HG02884 (cell line): Measurements from ENCODE around the gene ARHGDIA.
"Not testable (repeated sequence)": the region's sequence is repeated elsewhere in the genome, so short reads cannot be mapped to it uniquely, and the experiment has no call there.

Experiments used
- ATAC-seq: cut with Tn5 transposase; IDR thresholded peaks from one replicate; pipeline ENCODE4 v1.9.1; 2021; ENCODE audit warnings: mild to moderate bottlenecking, moderate library complexity; ENCODE audit not compliant: unreplicated experiment

ARHGDIA gene

DNA sequence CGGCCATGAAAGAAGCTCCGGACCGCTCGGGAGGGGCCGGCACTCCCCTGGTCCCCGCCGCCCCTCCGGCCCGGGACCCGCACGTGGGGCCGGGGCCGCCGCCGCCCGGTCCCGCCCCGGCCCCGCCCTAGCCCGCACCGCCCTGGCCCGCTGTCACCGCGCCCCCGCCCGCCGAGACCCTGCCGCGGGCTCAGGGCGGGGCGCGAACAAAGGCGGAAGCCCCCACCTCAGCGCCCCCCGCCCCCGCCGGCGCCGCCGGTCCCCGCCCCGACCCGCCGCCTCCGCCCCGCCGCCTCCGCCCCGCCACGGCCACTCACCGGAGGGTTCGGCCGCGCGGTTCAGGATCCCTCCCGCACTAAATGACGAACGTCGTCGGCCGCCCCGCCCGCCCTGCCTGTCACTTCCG, at the start of gene ARHGDIA:
Gene ARHGDIA, minus strand, starts transcription at position 357 of the 406 bp plus-strand sequence. CDS start 1,407 bp downstream, outside the sequence.
- ATAC-seq: no peak

DNA sequence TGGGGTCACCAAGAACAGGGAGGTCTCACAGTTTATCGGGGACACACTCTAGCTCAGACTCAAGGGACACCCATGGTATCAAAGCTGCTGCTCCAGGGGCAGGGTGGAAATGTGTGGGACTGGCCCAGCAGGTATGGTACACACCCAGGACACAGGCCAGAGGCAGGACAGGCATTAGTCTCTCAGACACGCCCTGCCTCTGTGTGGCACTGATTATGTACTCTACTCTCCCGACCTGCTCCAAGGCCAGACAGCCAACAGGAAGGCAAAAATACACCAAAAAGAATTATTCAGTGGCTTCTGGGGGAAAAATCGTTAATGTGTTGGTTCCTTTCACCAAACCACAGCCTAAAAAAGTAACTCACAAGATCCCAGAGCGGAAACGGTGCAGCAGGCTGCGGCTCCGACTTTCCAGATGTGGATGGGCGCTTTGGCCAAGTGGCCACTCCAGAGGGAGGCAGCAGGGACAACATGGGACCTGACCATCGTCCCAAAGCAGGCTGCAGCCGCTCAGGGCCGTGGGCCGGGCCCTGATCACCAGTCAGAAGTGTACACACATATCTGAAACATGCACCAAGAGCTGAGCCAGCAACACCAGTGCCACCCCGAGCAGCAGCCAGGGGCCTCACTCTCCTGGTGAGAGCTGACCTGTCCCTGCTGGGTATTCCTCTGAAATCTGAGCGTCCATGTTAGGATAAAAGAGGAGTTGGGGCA, 47.9 kb upstream of the ARHGDIA start:
- no peak for ATAC-seq

DNA sequence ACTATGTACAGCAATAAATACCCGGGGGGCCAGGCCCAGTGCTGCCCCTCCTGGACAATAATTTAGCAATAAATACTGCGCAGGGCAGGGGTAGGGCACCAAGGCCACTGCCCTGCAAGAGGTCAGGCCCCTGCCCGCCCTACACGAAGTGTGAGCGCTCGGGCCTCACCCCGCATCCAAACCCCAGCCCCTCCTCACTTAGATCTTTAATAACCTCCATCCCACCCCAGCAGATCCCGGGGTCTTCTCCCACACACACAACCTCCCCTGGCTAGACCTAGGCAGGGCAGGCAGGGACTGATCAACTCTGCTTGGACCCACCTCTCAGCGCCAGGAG, 47.2 kb upstream of the ARHGDIA start:
- not testable (repeated sequence) for ATAC-seq

DNA sequence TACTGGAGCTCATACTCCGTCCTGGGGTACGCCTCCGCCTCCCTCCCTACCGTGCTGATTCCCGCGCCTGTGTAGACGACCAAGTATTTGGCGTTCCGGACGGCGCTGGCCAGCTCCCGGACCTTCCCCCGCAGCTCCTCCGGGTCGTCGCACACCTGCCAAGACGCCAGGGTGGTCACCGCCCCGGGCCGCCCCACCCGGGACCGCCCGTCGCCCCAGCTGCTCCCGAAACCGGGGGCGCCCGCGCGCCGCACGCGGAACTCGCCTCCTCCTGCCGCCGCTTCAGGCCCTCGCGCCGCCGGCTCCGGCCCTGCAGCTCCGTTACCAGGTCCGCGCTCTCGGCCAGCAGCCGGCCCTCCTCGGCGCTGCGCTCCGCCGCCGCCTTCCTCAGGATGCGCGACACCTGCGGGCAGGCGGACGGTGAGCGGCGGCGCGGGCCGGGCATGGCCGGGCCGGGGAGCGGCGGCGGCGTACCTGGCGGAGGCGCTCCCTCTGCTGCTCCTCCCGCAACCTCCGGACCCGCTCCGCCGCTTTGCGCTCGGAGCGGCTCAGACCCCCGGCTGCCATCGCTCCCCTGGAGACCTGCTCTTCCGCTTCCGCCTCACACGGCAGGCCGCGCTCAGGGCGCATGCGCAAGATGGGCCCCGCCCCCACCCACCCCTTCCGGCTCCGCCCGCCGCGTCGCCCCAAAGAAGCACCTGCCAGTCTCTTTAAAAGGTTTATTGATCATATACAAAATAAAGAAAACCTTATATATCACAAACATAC, 46.6 kb upstream of the ARHGDIA start, which contains the start of gene SIRT7:
Gene SIRT7, minus strand, starts transcription at position 612 of the 768 bp plus-strand sequence. Its CDS starts 45 bp downstream, at position 567.
- no peak for ATAC-seq

DNA sequence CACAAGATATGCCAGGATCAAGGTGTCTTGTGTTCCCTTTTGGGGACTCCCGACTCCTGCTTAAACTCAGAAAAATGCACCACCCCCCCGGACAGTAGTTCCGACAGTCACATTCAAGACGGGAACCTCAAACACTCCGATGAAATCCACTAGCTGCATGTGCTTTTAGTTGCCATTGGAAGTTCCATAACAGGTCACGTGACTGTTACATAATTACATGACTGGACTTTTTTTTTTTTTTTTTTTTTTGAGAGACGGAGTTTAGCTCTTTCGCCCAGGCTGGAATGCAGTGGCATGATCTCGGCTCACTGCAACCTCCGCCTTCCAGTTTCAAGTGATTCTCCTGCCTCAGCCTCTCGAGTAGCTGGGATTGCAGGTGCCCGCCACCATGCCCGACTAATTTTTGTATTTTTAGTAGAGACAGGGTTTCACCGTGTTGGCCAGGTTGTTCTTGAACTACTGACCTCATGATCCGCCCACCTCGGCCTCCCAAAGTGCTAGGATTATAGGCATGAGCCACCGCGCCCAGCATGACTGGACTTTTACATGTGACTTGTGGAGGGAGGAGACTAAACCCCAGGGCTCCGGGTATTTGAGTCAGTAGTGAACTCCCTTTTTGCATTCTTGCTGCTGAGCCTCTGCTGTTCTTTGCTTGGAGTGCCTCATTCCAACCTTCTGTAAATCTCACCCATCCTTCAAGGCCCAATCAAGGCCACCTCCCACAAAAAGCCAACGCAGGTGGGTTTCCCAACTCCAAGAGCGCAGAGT, 45.3 kb upstream of the ARHGDIA start:
- no peak for ATAC-seq

DNA sequence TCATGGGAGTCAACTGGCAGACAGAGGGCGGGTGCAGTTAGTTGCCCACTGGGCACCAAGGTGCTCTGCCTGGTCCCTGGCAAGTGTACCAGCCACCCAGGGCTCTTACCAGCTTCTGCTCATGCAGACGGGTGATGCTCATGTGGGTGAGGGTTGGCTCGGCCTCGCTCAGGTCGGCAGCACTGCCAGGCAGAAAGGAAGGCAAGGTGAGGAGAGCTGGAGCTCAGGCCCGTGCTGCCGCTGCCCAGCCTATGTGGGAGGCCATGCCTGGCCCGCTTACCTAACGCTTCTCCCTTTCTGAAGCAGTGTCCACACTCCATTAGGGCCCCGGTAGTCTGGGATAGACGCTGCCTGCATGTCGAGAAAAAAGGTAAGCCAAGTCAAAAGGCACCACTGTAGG, 44.2 kb upstream of the ARHGDIA start:
- no peak for ATAC-seq

DNA sequence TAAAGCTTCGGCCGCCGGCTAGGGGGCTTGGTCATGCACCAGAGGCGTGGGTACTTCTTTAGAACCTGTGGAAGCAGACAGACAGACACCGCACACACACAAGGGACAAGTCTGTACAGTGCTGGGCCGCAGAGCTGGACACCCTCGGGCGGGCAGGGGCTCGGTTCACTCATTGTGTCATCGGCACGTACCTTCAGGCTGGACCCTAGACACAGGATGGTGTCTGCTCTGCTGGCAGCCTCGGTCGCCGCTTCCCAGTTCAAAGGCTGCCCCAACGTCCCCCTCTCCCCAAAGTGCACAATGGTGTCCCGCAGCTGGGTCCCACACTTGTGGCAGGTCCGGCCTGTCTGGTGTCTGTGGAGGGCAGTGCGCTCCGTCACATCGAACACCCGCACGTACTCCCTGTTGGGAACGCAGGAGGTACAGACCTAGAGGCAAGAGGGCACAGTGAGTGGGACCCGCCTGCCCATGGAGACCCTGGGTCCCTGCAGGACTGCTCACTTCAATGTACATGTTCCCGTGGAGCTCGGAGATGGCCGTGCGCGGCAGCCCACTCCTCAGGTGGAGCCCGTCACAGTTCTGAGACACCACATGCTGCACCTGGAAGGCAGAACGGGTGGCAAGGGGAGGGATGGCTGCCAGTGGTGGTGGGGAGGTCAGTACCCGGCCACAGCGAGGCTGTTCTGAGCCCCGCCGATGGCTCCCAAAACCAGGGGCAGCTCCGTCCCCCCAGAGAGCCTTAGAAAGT, 43.1 kb upstream of the ARHGDIA start:
- ATAC-seq: no peak

DNA sequence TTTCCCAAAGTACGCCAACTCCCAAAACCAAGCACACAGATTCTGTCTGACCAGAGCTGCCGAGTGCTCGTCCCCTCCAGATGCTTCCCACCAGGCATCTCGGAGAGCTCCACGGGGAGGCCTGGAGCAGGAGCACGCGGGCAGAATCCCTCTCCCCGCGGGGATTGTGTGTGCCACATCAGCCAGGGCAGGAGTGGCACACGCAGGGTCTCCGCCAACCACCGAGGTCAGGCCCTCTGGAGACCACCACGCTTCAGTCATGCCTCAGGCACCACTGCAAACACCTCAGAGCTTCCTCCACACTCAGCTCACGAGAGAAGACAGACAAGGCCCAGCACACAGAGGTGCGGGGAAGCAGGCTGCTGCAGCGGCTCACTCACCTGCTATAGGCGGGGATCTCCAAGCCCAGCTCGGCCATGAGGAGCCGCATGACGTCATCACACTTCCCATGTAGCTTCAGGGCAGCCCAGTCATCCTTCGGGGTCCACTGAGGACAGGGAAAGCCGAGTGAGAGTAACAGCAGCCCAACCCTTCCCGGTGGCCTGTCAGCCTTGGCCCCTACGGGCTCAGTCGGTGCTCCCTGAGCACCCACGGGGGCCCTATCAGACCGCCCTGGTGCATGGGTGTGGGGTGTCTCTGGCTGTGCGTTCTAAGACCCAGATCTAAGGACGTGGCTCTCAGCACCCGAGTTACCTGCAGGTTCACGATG, 42.4 kb upstream of the ARHGDIA start:
- ATAC-seq: no peak

DNA sequence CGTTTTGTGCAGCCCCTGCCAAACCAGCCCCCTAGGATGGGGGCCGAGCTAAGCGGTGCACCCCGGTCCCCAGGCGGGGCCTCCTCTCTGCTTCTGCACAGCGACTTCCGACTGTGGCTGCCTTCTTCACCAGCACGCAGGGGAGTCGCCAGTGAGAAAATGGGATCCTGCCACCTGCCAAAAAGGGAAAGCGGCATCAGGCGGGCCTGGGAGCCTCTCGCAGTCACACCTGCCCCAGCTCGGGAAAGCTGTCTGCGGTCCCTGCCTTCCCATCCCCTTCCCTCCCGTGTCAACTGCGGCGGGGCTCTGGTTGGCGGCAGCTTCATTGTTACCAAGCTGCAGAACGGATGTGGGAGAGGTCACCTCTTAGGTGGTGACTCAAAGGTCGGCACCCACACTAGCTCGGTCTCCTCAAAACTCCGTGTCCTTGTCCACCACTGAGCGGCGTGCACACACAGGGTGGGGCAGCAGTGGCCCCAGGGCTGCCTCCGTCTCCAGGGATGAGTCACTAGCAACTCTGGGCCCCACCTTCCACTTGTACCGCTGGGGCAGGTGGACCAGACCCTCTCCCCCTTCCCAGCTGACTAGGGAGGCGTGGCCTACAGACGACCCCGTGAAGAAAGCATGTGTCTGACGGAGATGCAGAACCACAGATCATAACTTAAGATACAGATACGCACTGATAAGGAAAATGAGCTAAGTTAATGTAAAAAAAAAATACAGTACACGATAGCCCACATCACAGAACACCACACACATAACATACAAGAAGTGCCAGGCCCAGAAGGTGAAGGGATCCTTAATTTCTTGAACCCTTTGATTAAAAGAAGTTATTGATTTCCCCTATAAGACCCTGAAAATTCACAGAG, 41.5 kb upstream of the ARHGDIA start:
- ATAC-seq: no peak

DNA sequence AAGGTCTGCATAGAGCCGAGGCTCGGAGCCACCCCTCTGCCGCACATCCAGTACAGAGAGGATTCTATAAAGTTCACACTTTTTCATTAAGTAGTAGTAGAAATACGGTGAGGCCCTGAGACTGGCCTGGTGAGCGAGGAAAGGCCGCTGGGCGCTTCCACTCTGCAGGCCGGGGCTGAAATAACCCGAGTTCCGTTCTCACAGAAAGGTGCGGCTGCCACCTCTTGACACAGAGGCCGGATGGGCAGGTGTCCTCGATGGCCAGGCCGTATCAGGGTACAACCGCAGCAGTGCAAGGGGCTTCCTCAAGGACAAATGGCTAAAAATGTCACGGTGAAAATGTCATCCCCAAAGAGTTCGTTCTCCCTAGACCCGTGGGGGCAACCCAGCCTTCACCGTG, 40.8 kb upstream of the ARHGDIA start:
- ATAC-seq: no peak

DNA sequence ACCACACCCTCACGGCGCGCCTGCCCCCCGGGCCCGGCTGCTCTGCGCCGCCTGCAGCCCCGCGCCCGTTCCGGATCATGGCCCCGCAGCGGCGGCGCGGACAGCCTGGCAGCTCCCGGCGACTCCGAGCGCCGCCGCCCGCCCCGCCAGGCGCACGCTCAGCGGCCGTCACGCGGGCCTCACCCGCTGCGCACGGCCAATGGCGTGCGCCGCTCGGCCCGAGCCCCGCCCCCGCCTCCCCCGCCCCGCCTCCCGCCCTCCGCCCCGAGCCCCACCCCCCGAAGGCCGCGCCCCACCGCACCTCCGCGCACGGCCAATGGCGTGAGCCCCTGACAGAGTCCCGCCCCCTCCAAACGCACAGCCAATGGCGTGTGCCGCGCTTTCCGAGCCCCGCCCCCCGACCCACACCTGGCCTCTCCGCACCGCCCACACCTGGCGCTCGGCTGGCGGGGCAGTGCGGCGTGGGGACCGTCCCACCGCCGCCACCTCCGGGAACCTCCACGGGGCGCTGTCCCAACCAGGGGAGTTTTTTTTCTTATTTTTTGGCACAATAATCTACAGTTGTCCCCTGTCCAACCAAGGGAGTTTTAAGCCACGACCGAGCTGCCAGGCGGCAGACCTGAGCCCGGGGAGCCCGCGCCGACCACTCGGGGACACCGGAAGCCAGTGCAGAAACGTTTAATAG, 40.3 kb upstream of the ARHGDIA start, which contains the start of gene PCYT2:
Gene PCYT2, minus strand, starts transcription at position 123 of the 685 bp plus-strand sequence. Its CDS starts 44 bp downstream, at position 79.
- ATAC-seq: peak; percentile 70

DNA sequence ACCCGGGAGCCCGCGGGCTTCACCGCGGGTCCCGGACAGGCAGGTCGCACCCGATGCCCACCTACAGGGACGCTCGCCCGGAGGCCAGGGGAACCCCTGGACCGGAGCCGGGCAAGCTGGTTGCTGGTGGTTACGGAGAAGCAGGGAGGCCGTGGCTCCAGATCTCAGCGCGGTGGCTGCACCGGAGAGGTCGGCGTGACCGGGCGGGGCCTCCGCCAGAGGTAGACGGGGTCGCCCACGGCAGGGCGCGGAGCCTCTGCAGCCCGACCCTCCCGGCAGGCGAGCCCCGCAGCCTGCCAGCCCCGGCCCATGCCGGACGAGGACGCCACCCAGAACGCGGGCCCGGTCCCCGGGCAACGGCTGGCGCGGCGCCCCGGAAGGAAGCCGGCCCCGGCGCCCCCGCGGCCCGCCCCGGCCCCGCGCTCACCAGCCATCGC, 39.7 kb upstream of the ARHGDIA start:
- ATAC-seq: peak; percentile 23

DNA sequence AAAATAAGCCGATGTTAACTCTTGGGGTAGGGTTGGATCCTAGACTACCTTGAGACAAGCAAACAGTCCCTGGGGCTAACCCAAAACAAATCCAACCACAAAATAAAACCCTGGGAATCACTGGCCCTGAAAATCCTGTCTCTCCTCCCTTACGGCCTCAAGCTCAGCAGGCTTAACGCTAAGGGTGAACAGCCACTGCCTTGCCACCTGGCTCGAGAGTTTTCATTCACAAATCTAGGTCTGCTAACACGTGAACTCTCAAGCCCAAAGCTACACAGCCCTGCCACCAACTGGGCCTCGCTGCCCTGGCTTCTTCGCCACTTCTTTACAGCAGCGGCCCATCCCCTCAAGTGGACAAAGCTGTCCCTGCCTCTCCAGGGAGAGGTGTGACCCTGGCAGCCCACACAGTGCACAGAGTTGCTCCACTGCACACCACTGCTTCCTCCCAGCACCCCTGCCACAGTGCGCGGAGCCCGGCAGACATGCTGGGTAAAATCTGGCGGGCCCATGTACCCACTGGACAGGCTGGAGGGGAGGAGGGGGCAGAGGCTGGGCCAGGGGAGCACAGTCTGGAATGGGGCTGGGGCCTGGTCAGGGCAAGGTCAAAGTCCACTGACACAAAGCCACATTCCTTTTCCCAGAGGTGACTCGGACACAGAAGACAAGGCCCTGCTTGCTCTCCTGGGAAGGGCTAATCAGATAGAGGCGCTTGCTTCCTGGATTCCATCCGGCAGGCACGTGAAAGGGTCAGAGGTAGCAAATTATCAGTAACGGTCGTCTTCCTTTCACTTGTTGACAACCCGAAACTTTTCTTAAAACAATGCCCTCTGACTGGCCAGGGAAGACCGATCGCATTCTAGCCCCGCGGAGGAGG, 39.1 kb upstream of the ARHGDIA start:
- ATAC-seq: no peak

DNA sequence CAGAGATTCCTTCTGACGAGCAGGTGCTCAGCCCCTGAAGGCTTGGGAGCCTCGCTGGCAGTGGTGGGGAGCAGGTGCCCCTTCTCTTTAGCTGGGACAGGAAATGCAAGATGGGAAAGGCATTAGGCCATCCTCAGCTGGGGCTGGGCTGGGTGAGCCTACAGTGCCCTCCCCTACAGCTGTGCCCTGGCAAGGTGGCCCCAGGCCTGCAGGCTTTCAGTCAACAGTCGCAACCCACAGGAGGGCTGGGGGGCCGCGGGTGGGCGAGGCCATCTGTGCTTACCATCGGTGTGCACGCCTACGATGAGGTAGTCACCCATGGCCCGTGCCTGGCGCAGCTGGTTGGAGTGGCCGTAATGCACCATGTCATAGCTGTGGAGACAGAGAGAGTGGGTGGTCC, 38.1 kb upstream of the ARHGDIA start:
- no peak for ATAC-seq

DNA sequence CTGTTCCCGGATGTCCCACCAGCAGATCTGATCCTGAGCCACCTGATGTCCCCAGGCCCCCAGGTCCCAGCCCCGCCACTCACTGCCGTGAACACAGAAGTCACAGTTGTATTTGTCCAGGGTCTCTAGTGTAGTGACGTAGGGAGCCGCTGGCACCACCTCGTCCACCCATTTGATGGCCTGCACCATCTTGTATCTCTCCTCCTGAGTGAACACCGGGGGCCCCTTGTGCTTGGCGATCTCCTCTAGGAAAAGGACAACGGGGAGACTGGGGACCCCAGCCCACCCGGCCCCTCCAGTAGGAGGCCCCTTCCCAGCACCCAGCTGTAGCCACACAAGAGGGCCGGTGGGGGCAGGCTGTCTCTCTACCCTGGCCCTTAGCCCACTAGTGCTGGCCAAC, 37.7 kb upstream of the ARHGDIA start:
- ATAC-seq: no peak

DNA sequence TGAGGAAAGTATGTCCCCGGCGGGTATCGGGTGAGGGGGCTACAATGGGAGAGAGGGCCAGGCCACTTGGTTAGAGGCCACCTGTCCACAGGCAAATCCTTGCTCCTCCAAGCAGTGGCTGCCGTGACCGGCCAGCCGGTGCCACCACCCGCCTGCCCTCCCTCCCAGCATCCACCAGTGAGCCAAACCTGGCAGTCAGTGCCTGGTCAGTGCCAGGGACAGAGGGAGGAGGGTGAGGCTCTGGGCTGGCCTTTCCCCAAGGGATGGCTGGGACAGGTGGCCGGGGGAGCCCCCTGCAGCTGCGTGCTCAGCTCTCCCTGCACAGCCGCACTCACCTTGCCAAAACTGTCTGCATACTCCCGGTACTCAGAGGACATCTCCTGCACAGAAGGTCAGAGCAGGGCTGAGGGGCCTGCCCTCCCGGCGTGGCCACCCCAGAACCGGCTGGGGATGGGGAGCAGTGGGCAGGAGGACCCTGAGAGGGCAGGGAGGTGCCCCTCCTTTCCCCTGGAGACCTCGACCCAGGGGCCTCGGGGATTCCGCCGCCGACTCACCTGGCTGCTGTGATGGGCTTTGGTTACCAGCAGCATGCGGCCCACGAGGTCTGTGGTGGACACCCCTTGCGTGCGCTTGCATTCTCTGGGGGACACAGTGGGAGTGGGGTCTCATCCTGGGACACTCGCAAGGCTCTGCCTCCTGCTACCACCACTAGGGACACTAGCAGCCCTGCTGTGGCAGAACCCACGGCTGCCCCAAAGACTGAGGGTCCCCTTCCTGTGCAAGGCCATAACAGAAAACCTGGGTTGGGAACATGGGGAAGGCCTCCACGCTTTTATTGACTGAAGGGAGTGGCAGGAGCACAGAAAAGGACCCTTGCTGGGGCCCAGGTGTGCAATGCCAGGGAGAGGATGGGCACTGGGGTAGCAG, 36.3 kb upstream of the ARHGDIA start:
- no peak for ATAC-seq
